SK-N-SH treated with all-trans-retinoic acid at 6 μM for 48 hours (cell line): Measurements from ENCODE around the gene RAPGEF4.

ENCODE experiments used
- ATAC-seq: fragments of 200-7000 bp; cut with Tn5 transposase; 3 replicates; pipeline ENCODE4 v1.9.1; 2020; ENCODE audit warnings: mild to moderate bottlenecking, moderate library complexity
- BACH2 ChIP-seq: fragments of 250-450 bp; sonication (Bioruptor Pico); IDR thresholded peaks from 2 replicates; pipeline ENCODE4 v1.9.0; 2021; ENCODE audit warnings: mild to moderate bottlenecking, borderline replicate concordance
- CREB5 ChIP-seq: fragments of 250-450 bp; sonication (Bioruptor Pico); IDR thresholded peaks from 2 replicates; pipeline ENCODE4 v1.5.1; 2020; ENCODE audit warnings: low read depth, mild to moderate bottlenecking, moderate library complexity
- CSRNP3 ChIP-seq: fragments of 250-450 bp; sonication (Bioruptor Pico); IDR thresholded peaks from 2 replicates; pipeline ENCODE4 v1.5.1; 2021; ENCODE audit warnings: mild to moderate bottlenecking, moderate library complexity
- ESRRG ChIP-seq: fragments of 250-450 bp; sonication (Bioruptor Pico); IDR thresholded peaks from 2 replicates; pipeline ENCODE4 v1.6.1; 2021; ENCODE audit warnings: mild to moderate bottlenecking
- GLIS3 ChIP-seq: fragments of 250-450 bp; sonication (Bioruptor Pico); IDR thresholded peaks from 2 replicates; pipeline ENCODE4 v1.5.0; 2020; ENCODE audit warnings: mild to moderate bottlenecking, moderate library complexity
- ISL1 ChIP-seq: fragments of 250-450 bp; sonication (Bioruptor Pico); IDR thresholded peaks from 2 replicates; pipeline ENCODE4 v2.1.2; 2022; ENCODE audit warnings: mild to moderate bottlenecking, moderate library complexity
- OSR1 ChIP-seq: fragments of 250-450 bp; sonication (Bioruptor Pico); IDR thresholded peaks from 2 replicates; pipeline ENCODE4 v1.8.0; 2022; ENCODE audit warnings: moderate library complexity, mild to moderate bottlenecking, inconsistent platforms
- PATZ1 ChIP-seq: fragments of 250-450 bp; sonication (Bioruptor Pico); IDR thresholded peaks from 2 replicates; pipeline ENCODE4 v1.8.0; 2020; ENCODE audit warnings: mild to moderate bottlenecking, moderate library complexity, borderline replicate concordance
- POU6F1 ChIP-seq: fragments of 250-450 bp; sonication (Bioruptor Pico); IDR thresholded peaks from 2 replicates; pipeline ENCODE4 v1.8.0; 2021; ENCODE audit warnings: low read depth, mild to moderate bottlenecking, moderate library complexity, borderline replicate concordance
- PPARA ChIP-seq: fragments of 250-450 bp; sonication (Bioruptor Pico); IDR thresholded peaks from 2 replicates; pipeline ENCODE4 v1.5.0; 2020; ENCODE audit warnings: mild to moderate bottlenecking, borderline replicate concordance
- RARB ChIP-seq: fragments of 250-450 bp; sonication (Bioruptor Pico); IDR thresholded peaks from 2 replicates; pipeline ENCODE4 v1.8.0; 2021; ENCODE audit warnings: mild to moderate bottlenecking, moderate library complexity
- SNAI2 ChIP-seq: fragments of 250-450 bp; sonication (Bioruptor Pico); IDR thresholded peaks from 2 replicates; pipeline ENCODE4 v1.5.0; 2020; ENCODE audit warnings: mild to moderate bottlenecking, moderate library complexity
- TCF4 ChIP-seq: fragments of 250-450 bp; sonication (Bioruptor Pico); IDR thresholded peaks from 2 replicates; pipeline ENCODE4 v1.8.0; 2021; ENCODE audit warnings: mild to moderate bottlenecking, moderate library complexity, borderline replicate concordance
- TSHZ2 ChIP-seq: fragments of 250-450 bp; sonication (Bioruptor Pico); IDR thresholded peaks from 2 replicates; pipeline ENCODE4 v1.5.0; 2020; ENCODE audit warnings: mild to moderate bottlenecking, moderate library complexity
- ZFP3 ChIP-seq: fragments of 250-450 bp; sonication (Bioruptor Pico); IDR thresholded peaks from 2 replicates; pipeline ENCODE4 v1.5.0; 2020; ENCODE audit warnings: mild to moderate bottlenecking, moderate library complexity
- ZFP30 ChIP-seq: fragments of 450-650 bp; formaldehyde crosslinking; IDR thresholded peaks from 2 replicates; pipeline ENCODE4 v1.5.0; 2022; ENCODE audit warnings: mild to moderate bottlenecking, moderate library complexity
- ZNF565 ChIP-seq: fragments of 450-650 bp; formaldehyde crosslinking; conservative IDR thresholded peaks from 2 replicates; pipeline ENCODE4 v1.5.0; 2020; ENCODE audit warnings: low read depth, mild to moderate bottlenecking, moderate library complexity
- ZNF70 ChIP-seq: fragments of 450-650 bp; formaldehyde crosslinking; IDR thresholded peaks from 2 replicates; pipeline ENCODE4 v1.5.0; 2020; ENCODE audit warnings: mild to moderate bottlenecking, moderate library complexity
- ZNF8 ChIP-seq: fragments of 450-650 bp; formaldehyde crosslinking; IDR thresholded peaks from 2 replicates; pipeline ENCODE4 v1.5.0; 2020; ENCODE audit warnings: mild to moderate bottlenecking, moderate library complexity

Gene RAPGEF4

GRCh38 chr2:172770887-172771286, 35.2 kb downstream of the RAPGEF4 start:
- TF ChIP-seq ZFP30 (CRISPR knock-in tag) = no peak
- TF ChIP-seq, all 23 proteins: peak for 0
- no peak for ATAC-seq

- ATAC-seq = no peak
- TF ChIP-seq SNAI2 (CRISPR knock-in tag) = no peak
- no peak for TF ChIP-seq BACH2 (CRISPR knock-in tag)
- no peak for TF ChIP-seq PPARA
- no peak for TF ChIP-seq ZNF8
- no peak for TF ChIP-seq TSHZ2 (CRISPR knock-in tag)
- TF ChIP-seq OSR1 = no peak
- no peak for TF ChIP-seq RARB
- TF ChIP-seq ISL1 (CRISPR knock-in tag) = no peak
- TF ChIP-seq TCF4 (CRISPR knock-in tag) = no peak
- no peak for TF ChIP-seq ZFP3
- TF ChIP-seq ZFP30 (CRISPR knock-in tag) = no peak
- no peak for TF ChIP-seq GLIS3 (CRISPR knock-in tag)
- no peak for TF ChIP-seq ZNF70 (CRISPR knock-in tag)
- TF ChIP-seq PATZ1 (CRISPR knock-in tag) = no peak
- TF ChIP-seq CSRNP3 (CRISPR knock-in tag) = no peak
- TF ChIP-seq POU6F1 (CRISPR knock-in tag) = no peak
Measured at GRCh38 chr2:172772633-172773032, 37.0 kb downstream of the RAPGEF4 start.

GRCh38 chr2:172774302-172774701, 38.7 kb downstream of the RAPGEF4 start:
- TF ChIP-seq CREB5 (CRISPR knock-in tag) (no peak), ZNF565 (CRISPR knock-in tag) (no peak), BACH2 (CRISPR knock-in tag) (no peak)
- no peak for ATAC-seq

GRCh38 chr2:172775319-172775718, 39.7 kb downstream of the RAPGEF4 start:
- TF ChIP-seq OSR1 (no peak), TSHZ2 (CRISPR knock-in tag) (no peak), PATZ1 (CRISPR knock-in tag) (no peak), PPARA (no peak), CSRNP3 (CRISPR knock-in tag) (no peak), ESRRG (CRISPR knock-in tag) (no peak), ZFP3 (no peak), ISL1 (CRISPR knock-in tag) (no peak), ZNF8 (no peak)
- no peak for ATAC-seq
